Measurements from ENCODE around the gene DLK1. TPM values are rescaled to one million over a fixed set of nuclear protein-coding genes. Genes with fewer than 3 reads are reported as not detected.

The DLK1 gene
- total and polyA plus RNA-seq, 2 experiments from 2014 or later: not detected

DNA sequence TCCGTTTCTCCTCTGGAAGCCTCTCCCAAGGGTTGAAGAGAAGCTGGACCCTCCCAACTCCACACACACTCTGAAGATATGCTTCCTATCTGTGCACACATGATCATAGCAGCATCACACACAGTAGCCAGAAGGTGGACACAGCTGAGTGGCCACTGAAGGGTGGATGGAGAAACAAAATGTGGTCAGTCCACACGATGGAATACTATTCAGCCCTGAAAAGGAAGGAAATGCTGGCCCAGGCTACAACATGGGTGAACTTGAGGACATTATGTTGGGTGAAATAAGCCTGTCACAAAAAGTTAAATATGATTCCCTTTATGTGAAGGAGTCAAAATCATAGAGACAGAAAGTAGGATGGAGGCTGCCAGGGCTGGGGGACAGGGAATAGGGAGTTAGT lies 43.9 kb upstream of the DLK1 start:
- no peaks in the 10 kb centered on the region for H4K20me1 ChIP-seq (ENCODE audit: insufficient read depth)
- no peaks in the 10 kb centered on the region for H3F3A ChIP-seq (ENCODE audit: insufficient read depth)
- H3K27ac ChIP-seq: no peak overlapping the region
- 0 out of 2 replicates have a peak, but pooled peaks cover 3% of the 10 kb centered on the region for H3K4me1 ChIP-seq (ENCODE audit: insufficient read depth)
- H2AFZ ChIP-seq: no peak overlapping the region
- TF ChIP-seq EZH2phosphoT487 (IDR thresholded peaks at IDR 0.05; ENCODE audit: insufficient read depth, low read depth) (no peak), EZH2 (IDR thresholded peaks at IDR 0.05; ENCODE audit: insufficient read depth, poor library complexity, severe bottlenecking) (no peak)
- no peaks in the 10 kb centered on the region for H3K36me3 ChIP-seq (ENCODE audit: low read depth)
- no peaks in the 10 kb centered on the region for H3K9me2 ChIP-seq (ENCODE audit: insufficient read depth)
- H3K4me3 ChIP-seq: no peak overlapping the region
- H3K79me2 ChIP-seq (ENCODE audit: insufficient read depth): no peaks in the 10 kb centered on the region
- no peak for DNase-seq
- in situ Hi-C loops (cut with MboI): no loop called here
- no peak overlapping the region for H3K9ac ChIP-seq
- 72 to 87% methylated on average over 2 of the region's 2 CpGs for WGBS, 2 experiments (ENCODE audit: low coverage in 1 of 2, low lambda C conversion rate in 2 of 2, missing lambda C conversion rate in 2 of 2)
- H3K27me3 ChIP-seq (replicated peaks; ENCODE audit: insufficient read depth): peaks cover 13% of the 10 kb centered on the region
- no peaks in the 10 kb centered on the region for H3K9me3 ChIP-seq (ENCODE audit: low read depth)
- H3K4me2 ChIP-seq (ENCODE audit: unreplicated experiment): no peak overlapping the region

DNA sequence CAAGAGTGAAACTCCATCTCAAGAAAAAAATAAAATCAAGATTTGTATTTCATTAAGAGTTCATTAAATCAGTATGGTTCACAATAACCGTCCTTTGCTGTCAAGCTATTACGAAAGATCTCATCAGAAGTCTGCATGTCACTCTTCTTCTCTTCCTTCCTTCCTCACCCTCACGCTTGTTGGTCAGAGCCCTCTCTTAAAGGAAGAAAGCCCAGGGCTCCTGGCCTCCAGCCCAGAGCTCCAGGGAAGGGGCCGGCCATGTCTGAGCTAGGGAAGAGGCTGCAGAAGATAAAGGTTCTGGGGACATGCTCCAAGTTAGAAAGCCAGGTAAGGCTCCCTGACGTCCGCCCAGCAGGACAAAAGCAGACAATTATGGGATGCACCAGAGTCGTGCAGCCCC lies 43.1 kb upstream of the DLK1 start:
- Histone ChIP-seq H3K36me3 (ENCODE audit: low read depth) (no peaks in the 10 kb centered on the region), H3K4me3 (no peak overlapping the region), H3F3A (ENCODE audit: insufficient read depth) (no peaks in the 10 kb centered on the region), H3K79me2 (ENCODE audit: insufficient read depth) (no peaks in the 10 kb centered on the region), H3K27me3 (replicated peaks; ENCODE audit: insufficient read depth) (peaks cover 10% of the 10 kb centered on the region), H3K27ac (no peak overlapping the region), H3K9me2 (ENCODE audit: insufficient read depth) (no peaks in the 10 kb centered on the region), H3K9me3 (ENCODE audit: low read depth) (no peaks in the 10 kb centered on the region), H4K20me1 (ENCODE audit: insufficient read depth) (no peaks in the 10 kb centered on the region), H3K9ac (no peak overlapping the region), H3K4me2 (ENCODE audit: unreplicated experiment) (no peak overlapping the region), H3K4me1 (ENCODE audit: insufficient read depth) (0 out of 2 replicates have a peak, but pooled peaks cover 3% of the 10 kb centered on the region), H2AFZ (no peak overlapping the region)
- TF ChIP-seq EZH2phosphoT487 (IDR thresholded peaks at IDR 0.05; ENCODE audit: insufficient read depth, low read depth): no peak
- no peak for TF ChIP-seq EZH2 (IDR thresholded peaks at IDR 0.05; ENCODE audit: insufficient read depth, poor library complexity, severe bottlenecking)
- in situ Hi-C loops (cut with MboI): no loop called here
- DNase-seq: no peak
- 59 to 63% methylated on average over 7 of the region's 7 CpGs for WGBS, 2 experiments (ENCODE audit: low coverage in 1 of 2, low lambda C conversion rate in 2 of 2, missing lambda C conversion rate in 2 of 2)

DNA sequence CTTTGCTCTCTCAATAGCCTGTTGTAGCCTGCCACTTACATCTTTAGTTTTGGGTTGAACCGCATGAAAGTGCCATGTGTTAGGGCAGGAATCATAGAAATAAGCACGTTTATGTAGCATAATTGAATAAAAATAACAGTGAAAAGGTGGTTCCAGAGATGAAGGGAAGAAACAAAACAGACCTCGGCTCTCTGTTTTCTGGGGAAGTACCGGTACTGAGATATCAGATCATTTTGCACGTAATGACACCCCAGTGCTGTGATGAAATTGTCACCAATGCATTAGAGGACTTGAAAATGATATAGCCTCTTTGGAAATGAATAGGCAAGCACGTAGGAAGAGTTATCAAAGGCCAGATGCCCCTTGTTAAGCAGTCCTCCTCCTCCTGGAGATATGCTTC lies 42.5 kb upstream of the DLK1 start:
- in situ Hi-C loops (cut with MboI): no loop called here
- no peak overlapping the region for H3K9ac ChIP-seq
- DNase-seq: no peak
- no peak overlapping the region for H3K4me2 ChIP-seq (ENCODE audit: unreplicated experiment)
- no peak for TF ChIP-seq EZH2phosphoT487 (IDR thresholded peaks at IDR 0.05; ENCODE audit: insufficient read depth, low read depth)
- TF ChIP-seq EZH2 (IDR thresholded peaks at IDR 0.05; ENCODE audit: insufficient read depth, poor library complexity, severe bottlenecking): no peak
- H3K4me3 ChIP-seq: no peak overlapping the region
- no peaks in the 10 kb centered on the region for H3F3A ChIP-seq (ENCODE audit: insufficient read depth)
- no peaks in the 10 kb centered on the region for H4K20me1 ChIP-seq (ENCODE audit: insufficient read depth)
- H2AFZ ChIP-seq: no peak overlapping the region
- no peaks in the 10 kb centered on the region for H3K79me2 ChIP-seq (ENCODE audit: insufficient read depth)
- WGBS, 2 experiments (ENCODE audit: low coverage in 1 of 2, low lambda C conversion rate in 2 of 2, missing lambda C conversion rate in 2 of 2): 80 to 81% methylated on average over 6 of the region's 6 CpGs
- no peaks in the 10 kb centered on the region for H3K36me3 ChIP-seq (ENCODE audit: low read depth)
- H3K9me2 ChIP-seq (ENCODE audit: insufficient read depth): no peaks in the 10 kb centered on the region
- peaks cover 6% of the 10 kb centered on the region for H3K4me1 ChIP-seq (ENCODE audit: insufficient read depth)
- H3K9me3 ChIP-seq (ENCODE audit: low read depth): no peaks in the 10 kb centered on the region
- no peak overlapping the region for H3K27ac ChIP-seq
- peaks cover 10% of the 10 kb centered on the region for H3K27me3 ChIP-seq (replicated peaks; ENCODE audit: insufficient read depth)

DNA sequence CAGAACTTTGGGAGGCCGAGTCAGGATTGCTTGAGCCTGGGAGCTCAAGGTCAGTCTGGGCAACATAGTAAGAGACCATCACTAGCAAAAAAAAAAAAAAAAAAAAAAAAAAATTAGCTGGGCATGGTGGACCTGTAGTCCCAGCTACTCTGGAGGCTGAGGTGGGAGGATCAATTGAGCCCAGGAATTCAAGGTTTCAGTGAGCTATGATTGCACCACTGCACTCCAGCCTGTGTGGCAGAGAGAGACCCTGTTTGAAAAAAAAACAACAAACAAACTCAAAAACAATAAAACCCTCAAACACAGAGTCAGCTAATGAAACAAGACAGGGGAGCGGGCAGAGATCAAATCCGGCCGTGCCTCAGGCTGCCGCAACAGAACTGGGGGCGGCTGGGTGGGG lies 41.7 kb upstream of the DLK1 start:
- TF ChIP-seq EZH2phosphoT487 (IDR thresholded peaks at IDR 0.05; ENCODE audit: insufficient read depth, low read depth) (no peak), EZH2 (IDR thresholded peaks at IDR 0.05; ENCODE audit: insufficient read depth, poor library complexity, severe bottlenecking) (no peak)
- 90 to 96% methylated on average over 6 of the region's 6 CpGs for WGBS, 2 experiments (ENCODE audit: low coverage in 1 of 2, low lambda C conversion rate in 2 of 2, missing lambda C conversion rate in 2 of 2)
- in situ Hi-C loops (cut with MboI): no loop called here

DNA sequence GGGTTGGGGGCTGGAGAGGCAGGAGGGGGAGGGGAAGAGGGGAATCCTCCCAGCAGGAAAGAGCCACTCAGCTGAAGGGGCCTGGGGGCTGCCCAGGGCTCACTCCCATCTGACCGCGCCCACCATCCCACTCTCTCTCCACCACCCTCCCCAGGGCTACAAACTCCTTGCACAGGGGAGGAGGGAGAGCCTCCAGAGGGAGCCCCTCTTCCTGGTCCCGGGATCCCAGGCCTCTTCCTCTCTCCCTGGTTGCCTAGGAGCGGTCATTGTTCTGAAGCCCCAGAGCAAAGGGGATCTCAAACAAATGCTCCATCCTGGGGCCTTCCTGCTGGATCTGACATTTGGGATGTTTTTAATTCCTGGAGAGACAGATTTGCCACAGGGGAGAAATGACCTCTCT lies 39.8 kb upstream of the DLK1 start:
- Histone ChIP-seq H3K4me3 (no peak overlapping the region), H3K36me3 (ENCODE audit: low read depth) (no peaks in the 10 kb centered on the region), H3K27ac (no peak overlapping the region), H3K4me1 (ENCODE audit: insufficient read depth) (peaks cover 5% of the 10 kb centered on the region), H3K27me3 (replicated peaks; ENCODE audit: insufficient read depth) (peaks cover 10% of the 10 kb centered on the region), H3K79me2 (ENCODE audit: insufficient read depth) (no peaks in the 10 kb centered on the region), H4K20me1 (ENCODE audit: insufficient read depth) (no peaks in the 10 kb centered on the region), H3K9me3 (ENCODE audit: low read depth) (no peaks in the 10 kb centered on the region), H3K9ac (no peak overlapping the region), H3F3A (ENCODE audit: insufficient read depth) (no peaks in the 10 kb centered on the region), H2AFZ (no peak overlapping the region), H3K9me2 (ENCODE audit: insufficient read depth) (no peaks in the 10 kb centered on the region), H3K4me2 (ENCODE audit: unreplicated experiment) (no peak overlapping the region)
- DNase-seq: no peak
- WGBS, 2 experiments (ENCODE audit: low coverage in 1 of 2, low lambda C conversion rate in 2 of 2, missing lambda C conversion rate in 2 of 2): 87 to 91% methylated on average over 4 of the region's 4 CpGs
- in situ Hi-C loops (cut with MboI): no loop called here
- no peak for TF ChIP-seq EZH2phosphoT487 (IDR thresholded peaks at IDR 0.05; ENCODE audit: insufficient read depth, low read depth)
- no peak for TF ChIP-seq EZH2 (IDR thresholded peaks at IDR 0.05; ENCODE audit: insufficient read depth, poor library complexity, severe bottlenecking)

More for the DNA sequence above, 41.7 kb upstream of the DLK1 start:
- H2AFZ ChIP-seq: no peak overlapping the region
- no peak overlapping the region for H3K9ac ChIP-seq
- no peak overlapping the region for H3K27ac ChIP-seq
- peaks cover 10% of the 10 kb centered on the region for H3K27me3 ChIP-seq (replicated peaks; ENCODE audit: insufficient read depth)
- H3K9me2 ChIP-seq (ENCODE audit: insufficient read depth): no peaks in the 10 kb centered on the region
- H3K36me3 ChIP-seq (ENCODE audit: low read depth): no peaks in the 10 kb centered on the region
- no peaks in the 10 kb centered on the region for H3F3A ChIP-seq (ENCODE audit: insufficient read depth)
- no peak overlapping the region for H3K4me2 ChIP-seq (ENCODE audit: unreplicated experiment)
- H4K20me1 ChIP-seq (ENCODE audit: insufficient read depth): no peaks in the 10 kb centered on the region
- H3K79me2 ChIP-seq (ENCODE audit: insufficient read depth): no peaks in the 10 kb centered on the region
- no peaks in the 10 kb centered on the region for H3K9me3 ChIP-seq (ENCODE audit: low read depth)
- peaks cover 5% of the 10 kb centered on the region for H3K4me1 ChIP-seq (ENCODE audit: insufficient read depth)
- DNase-seq: no peak
- H3K4me3 ChIP-seq: no peak overlapping the region

Data from GM23248 (cell line).